ENCODE measurements around the gene TSC22D4.
"Not testable (repeated sequence)": the region's sequence is repeated elsewhere in the genome, so short reads cannot be mapped to it uniquely, and the experiment has no call there.

GRCh38 chr7:100439244-100439643 is 39.8 kb downstream of the TSC22D4 start:
- TF ChIP-seq FOXM1 (IDR thresholded peaks at IDR 0.05; ENCODE audit: borderline replicate concordance); FOXA1 (IDR thresholded peaks at IDR 0.05); SUZ12 (IDR thresholded peaks at IDR 0.05); LEF1 (IDR thresholded peaks at IDR 0.05; ENCODE audit: borderline replicate concordance); ARNT (IDR thresholded peaks at IDR 0.05); SP1 (IDR thresholded peaks at IDR 0.05); BHLHE40 (IDR thresholded peaks at IDR 0.05; ENCODE audit: borderline replicate concordance): not testable (repeated sequence)
- TF ChIP-seq, protein P1, sequence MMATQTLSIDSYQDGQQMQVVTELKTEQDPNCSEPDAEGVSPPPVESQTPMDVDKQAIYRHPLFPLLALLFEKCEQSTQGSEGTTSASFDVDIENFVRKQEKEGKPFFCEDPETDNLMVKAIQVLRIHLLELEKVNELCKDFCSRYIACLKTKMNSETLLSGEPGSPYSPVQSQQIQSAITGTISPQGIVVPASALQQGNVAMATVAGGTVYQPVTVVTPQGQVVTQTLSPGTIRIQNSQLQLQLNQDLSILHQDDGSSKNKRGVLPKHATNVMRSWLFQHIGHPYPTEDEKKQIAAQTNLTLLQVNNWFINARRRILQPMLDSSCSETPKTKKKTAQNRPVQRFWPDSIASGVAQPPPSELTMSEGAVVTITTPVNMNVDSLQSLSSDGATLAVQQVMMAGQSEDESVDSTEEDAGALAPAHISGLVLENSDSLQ (IDR thresholded peaks at IDR 0.05) = not testable (repeated sequence)
